ENCODE results near the gene TNFAIP8. TPM values are rescaled to one million over a fixed set of nuclear protein-coding genes. Genes with fewer than 3 reads are reported as not detected.
"Not testable (repeated sequence)": the region's sequence is repeated elsewhere in the genome, so short reads cannot be mapped to it uniquely, and the experiment has no call there.

The TNFAIP8 gene
- total RNA-seq, 2 donors from 2014 or later, result 10.8 to 12.4 TPM

DNA sequence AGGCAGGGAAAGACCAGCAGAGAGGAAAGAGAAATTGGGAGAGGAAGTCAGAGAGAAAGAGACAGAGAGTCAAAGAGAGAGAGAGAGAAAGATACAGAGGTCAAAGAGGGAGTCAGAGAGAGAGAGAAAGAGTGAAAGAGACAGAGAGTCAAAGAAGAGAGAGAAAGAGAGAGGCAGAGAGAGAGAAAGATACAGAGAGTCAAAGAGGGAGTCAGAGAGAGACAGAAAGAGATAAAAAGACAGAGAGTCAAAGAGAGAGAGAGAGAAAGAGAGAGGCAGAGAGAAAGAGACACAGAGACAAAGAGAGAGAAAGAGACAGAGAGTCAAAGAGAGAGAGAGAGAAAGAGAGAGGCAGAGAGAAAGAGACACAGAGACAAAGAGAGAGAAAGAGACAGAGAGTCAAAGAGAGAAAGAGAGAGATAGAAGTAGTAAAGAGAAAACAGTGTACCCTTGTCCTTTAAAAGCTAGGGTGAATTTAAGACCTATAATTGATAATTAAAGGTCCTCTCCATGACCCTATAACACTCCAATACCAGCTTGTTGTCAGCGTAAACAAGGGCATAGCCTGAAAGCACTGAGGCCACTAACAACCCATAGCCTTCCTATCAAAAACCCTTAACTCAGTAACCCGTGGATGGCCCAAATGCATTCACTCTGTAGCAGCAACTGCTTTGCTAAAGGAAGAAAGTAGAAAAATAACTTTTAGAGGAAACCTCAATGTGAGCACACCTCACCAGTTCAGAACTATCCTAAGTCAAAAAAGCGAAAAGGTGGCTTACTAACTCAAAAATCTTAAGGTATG is 82.2 kb downstream of the TNFAIP8 start:
- DNase-seq (ENCODE audit: low spot score); intact Hi-C loops (cut with DNase I): not testable (repeated sequence)

DNA sequence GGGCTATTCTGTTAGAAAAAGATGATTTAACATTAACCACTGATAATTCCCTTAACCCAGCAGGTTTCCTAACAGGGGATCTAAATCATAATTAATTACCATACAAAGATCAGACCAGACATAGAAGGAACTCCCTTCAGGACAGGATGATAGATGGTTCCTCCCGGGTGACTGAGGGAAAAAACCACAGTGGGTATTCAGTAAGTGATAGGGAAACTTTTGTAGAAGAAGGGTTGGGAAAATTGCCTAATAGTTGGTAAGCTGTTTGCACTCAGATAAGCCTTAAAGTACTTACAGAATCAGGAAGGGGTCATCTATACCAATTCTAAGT is 82.7 kb downstream of the TNFAIP8 start:
- intact Hi-C loops (cut with DNase I); DNase-seq (ENCODE audit: low spot score): not testable (repeated sequence)

DNA sequence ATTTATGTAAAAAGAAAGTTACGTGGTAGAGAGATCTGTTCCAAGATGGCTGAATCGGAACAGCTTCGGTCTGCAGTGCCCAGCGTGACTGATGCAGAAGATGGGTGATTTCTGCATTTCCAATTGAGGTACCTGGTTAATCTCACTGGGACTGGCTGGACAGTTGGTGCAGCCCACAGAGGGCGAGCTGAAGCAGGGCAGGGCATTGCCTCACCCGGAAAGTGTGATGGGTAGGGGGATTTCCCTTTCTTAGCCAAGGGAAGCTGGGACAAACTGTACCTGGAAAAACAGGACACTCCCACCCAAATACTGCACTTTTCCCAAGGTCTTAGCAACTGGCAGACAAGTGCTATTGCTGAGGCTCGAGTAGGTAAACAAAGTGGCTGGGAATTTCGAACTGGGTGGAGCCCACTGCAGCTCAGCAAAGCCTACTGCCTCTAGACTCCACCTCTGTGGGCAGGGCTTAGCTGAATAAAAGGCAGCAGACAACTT is 83.4 kb downstream of the TNFAIP8 start:
- no peak for DNase-seq (ENCODE audit: low spot score)
- intact Hi-C loops (cut with DNase I), result no loop called here

DNA sequence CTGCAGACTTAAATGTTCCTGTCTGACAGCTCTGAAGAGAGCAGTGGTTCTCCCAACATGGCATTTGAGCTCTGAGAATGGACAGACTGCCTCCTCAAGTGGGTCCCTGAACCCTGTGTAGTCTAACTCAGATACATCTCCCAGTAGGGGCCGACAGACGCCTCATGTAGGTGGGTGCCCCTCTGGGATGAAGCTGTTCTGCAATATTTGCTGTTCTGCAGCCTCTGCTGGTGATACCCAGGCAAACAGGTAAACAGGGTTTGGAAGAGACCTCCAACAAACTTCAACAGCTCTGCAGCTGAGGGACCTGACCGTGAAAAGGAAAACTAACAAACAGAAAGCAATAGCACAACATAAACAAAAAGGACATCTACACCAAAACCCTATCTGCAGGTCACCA is 83.8 kb downstream of the TNFAIP8 start:
- DNase-seq (ENCODE audit: low spot score); intact Hi-C loops (cut with DNase I): not testable (repeated sequence)

DNA sequence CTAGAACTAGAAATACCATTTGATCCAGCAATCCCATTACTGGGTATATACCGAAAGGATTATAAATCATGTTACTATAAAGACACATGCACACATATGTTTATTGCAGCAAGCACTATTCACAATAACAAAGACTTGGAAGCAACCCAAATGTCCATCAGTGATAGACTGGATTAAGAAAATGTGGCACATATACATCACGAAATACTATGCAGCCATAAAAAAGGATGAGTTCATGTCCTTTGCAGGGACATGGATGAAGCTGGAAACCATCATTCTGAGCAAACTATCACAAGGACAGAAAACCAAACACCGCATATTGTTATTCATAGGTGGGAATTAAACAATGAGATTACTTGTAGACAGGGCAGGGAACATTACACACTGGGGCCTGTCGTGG is 88.8 kb downstream of the TNFAIP8 start:
- intact Hi-C loops (cut with DNase I); DNase-seq (ENCODE audit: low spot score): not testable (repeated sequence)

DNA sequence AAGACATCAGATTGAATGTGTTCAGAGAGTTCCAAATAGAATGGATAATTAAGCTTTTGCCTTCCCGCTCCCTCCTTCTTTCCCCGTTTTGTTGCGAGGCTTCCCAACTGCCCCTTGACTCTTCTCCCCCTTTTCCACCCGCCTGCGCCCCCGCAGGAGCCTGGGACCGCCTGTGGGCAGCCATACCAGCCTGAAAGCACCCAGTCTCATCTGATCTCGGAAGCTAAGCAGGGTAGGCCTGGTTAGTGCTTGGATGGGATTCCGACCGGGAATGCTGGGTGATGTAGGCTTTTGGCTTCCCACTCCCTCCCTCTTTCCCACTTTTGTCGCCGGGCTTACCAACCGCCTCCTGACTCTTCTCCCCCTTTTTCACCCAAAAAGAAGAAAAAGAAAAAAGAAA is 89.7 kb downstream of the TNFAIP8 start:
- no peak for DNase-seq (ENCODE audit: low spot score)
- intact Hi-C loops (cut with DNase I), result no loop called here

Other genes with a start within 250 kb of the TNFAIP8 start
- 100 to 1,000 TPM; 144 to 188 TPM for gene HSD17B4, start 96.5 kb downstream of the TNFAIP8 start, total RNA-seq

Measured in posterior vena cava (tissue), 2 donors.